ENCODE data around the gene ELL2. TPM values are rescaled to one million over a fixed set of nuclear protein-coding genes. Genes with fewer than 3 reads are reported as not detected.

Gene ELL2
- total RNA-seq, 1 donor, result 302 TPM

- DNase-seq (ENCODE audit: low read depth), result no peak
- TF ChIP-seq CTCF (IDR thresholded peaks at IDR 0.05; ENCODE audit: insufficient read depth, low read depth, low read length), result no peak
- H3K4me3 ChIP-seq (ENCODE audit: low read depth, low read length), result no peak overlapping the region
Measured at GRCh38 chr5:95881833-95882232, 79.8 kb downstream of the ELL2 start.

- no peak for TF ChIP-seq CTCF (IDR thresholded peaks at IDR 0.05; ENCODE audit: insufficient read depth, low read depth, low read length)
- no peak for DNase-seq (ENCODE audit: low read depth)
- H3K4me3 ChIP-seq (ENCODE audit: low read depth, low read length), result no peak overlapping the region
Measured at GRCh38 chr5:95880081-95880926, 81.3 kb downstream of the ELL2 start.

GRCh38 chr5:95879661-95880060, 82.0 kb downstream of the ELL2 start:
- DNase-seq (ENCODE audit: low read depth), result no peak
- no peak overlapping the region for H3K4me3 ChIP-seq (ENCODE audit: low read depth, low read length)
- no peak for TF ChIP-seq CTCF (IDR thresholded peaks at IDR 0.05; ENCODE audit: insufficient read depth, low read depth, low read length)

GRCh38 chr5:95878417-95879323, 83.0 kb downstream of the ELL2 start:
- peak; percentile 46 for DNase-seq (ENCODE audit: low read depth)
- H3K4me3 ChIP-seq (ENCODE audit: low read depth, low read length), result no peak overlapping the region
- no peak for TF ChIP-seq CTCF (IDR thresholded peaks at IDR 0.05; ENCODE audit: insufficient read depth, low read depth, low read length)

- no peak for TF ChIP-seq CTCF (IDR thresholded peaks at IDR 0.05; ENCODE audit: insufficient read depth, low read depth, low read length)
- no peak overlapping the region for H3K4me3 ChIP-seq (ENCODE audit: low read depth, low read length)
- DNase-seq (ENCODE audit: low read depth), result no peak
Measured at GRCh38 chr5:95876782-95877181, 84.9 kb downstream of the ELL2 start.

GRCh38 chr5:95874246-95874645, 87.4 kb downstream of the ELL2 start:
- no peak for DNase-seq (ENCODE audit: low read depth)
- no peak for TF ChIP-seq CTCF (IDR thresholded peaks at IDR 0.05; ENCODE audit: insufficient read depth, low read depth, low read length)
- H3K4me3 ChIP-seq (ENCODE audit: low read depth, low read length), result no peak overlapping the region
